Esophagus squamous epithelium (tissue), 4 donors: ENCODE measurements around the gene C6orf132.

ENCODE experiments used
- POLR2A ChIP-seq, 4 donors: fragments of 450-650 bp; IDR thresholded peaks; one replicate each; pipeline ENCODE4 v1.6.1; 2017; ENCODE audit warnings: antibody characterized with exemption in 4 of 4, mild to moderate bottlenecking in 4 of 4, moderate library complexity in 3 of 4
- TF ChIP-seq, protein P1 (sequence below), 6 experiments: fragments of 450-650 bp in 4 of 6; fragments of 200-600 bp in 2 of 6; sonication (generic) in 2 of 6; IDR thresholded peaks; one replicate each; pipeline ENCODE4 v1.5.1; 2016 to 2019; ENCODE audit warnings: antibody characterized with exemption in 6 of 6, mild to moderate bottlenecking in 4 of 6, moderate library complexity in 4 of 6

DNA sequence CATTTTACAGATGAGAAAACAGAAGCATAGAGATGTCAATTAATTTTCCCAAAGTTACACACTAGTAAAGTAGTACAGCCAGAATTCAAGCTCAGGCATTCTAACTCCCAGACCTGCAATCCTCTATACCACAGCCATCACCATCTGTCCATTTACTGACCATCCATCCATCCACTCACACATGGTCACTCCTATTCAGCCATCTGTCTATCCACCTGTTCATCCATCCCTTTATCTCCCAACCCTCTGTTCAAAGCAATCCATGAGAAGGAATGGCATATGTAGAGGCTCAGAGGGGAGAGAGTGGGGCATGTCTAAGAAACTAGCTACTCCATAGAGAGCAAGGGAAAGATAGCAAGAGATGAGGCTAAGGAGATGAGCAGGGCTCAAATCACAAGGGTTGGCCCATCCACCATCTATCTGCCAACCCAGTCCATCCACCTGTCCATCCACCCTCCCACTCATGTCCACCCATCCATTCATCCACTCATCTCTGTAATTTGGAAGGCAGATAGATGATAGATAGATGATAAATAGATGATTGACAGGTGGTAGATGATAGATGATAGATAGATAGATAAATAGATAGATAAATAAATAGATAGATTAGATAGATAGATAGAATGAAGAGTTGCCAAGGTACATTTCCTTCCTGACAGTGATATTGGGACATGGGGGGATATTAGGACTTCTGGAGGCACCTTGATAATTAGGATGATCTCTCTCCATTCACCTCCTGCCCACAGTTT, 12.2 kb upstream of the C6orf132 start:
- TF ChIP-seq, protein P1, sequence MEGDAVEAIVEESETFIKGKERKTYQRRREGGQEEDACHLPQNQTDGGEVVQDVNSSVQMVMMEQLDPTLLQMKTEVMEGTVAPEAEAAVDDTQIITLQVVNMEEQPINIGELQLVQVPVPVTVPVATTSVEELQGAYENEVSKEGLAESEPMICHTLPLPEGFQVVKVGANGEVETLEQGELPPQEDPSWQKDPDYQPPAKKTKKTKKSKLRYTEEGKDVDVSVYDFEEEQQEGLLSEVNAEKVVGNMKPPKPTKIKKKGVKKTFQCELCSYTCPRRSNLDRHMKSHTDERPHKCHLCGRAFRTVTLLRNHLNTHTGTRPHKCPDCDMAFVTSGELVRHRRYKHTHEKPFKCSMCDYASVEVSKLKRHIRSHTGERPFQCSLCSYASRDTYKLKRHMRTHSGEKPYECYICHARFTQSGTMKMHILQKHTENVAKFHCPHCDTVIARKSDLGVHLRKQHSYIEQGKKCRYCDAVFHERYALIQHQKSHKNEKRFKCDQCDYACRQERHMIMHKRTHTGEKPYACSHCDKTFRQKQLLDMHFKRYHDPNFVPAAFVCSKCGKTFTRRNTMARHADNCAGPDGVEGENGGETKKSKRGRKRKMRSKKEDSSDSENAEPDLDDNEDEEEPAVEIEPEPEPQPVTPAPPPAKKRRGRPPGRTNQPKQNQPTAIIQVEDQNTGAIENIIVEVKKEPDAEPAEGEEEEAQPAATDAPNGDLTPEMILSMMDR (IDR thresholded peaks at IDR 0.05), result no peak
- no peak for TF ChIP-seq POLR2A (IDR thresholded peaks at IDR 0.05)
